ENCODE results near the gene HOXC6.

Gene HOXC6

DNA sequence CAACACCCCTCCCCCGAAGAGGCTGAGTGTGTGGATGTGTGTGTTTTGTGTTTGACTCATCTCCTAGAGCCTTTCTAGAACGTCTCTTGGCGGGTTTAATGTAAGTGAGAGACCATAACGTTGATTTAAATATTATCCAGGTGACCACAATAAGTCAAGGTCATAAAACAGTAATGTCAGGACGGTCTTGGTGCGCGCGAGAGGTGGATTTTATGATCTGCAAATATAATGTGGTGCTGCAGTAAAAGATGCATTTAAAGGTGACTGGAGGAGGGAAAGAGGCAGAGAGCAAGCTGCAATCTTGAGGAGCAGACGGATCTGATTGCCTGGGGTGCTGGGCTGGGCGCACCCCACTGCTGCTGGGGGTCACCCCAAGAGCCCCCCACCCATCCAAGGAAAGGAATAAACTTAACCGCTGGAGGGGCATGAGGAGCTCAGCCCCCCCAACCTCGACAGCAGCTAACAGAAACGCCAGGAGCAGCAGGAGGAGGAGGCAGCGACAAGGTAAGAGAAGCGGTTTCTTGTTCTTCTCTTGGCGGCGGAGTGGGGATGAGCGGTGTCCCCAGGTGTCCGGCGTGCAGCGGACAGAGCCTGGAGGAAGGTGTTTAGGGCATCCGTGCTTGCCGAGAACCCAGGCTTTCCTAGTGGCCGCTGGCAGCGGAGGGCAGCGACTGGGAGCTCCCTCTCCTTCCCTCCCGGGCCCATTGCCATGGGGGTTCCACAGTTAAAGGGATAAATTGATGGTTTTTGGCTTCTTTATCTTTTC, 37.7 kb upstream of the HOXC6 start:
- no peak for DNase-seq (ENCODE audit: low spot score)

DNA sequence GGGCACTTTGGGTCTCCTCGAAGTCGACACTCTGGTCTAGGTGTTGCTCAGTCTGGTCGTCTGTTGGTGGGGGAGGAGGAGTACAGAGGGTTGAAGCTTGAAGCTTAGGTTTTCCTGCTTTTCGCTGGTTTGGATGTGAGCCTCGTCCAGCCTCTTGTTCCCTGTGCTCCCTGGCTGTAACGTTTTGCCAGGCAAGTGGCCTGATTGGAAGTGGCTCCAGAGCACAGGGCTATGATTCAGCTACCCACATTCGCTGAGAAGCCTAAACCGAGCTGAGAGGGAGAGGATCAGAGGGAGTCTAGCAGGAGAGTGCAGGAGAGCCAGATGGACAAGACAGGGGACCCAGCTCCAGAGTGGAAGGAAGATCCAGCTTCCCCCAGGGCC, 37.2 kb upstream of the HOXC6 start:
- DNase-seq (ENCODE audit: low spot score) = no peak

DNA sequence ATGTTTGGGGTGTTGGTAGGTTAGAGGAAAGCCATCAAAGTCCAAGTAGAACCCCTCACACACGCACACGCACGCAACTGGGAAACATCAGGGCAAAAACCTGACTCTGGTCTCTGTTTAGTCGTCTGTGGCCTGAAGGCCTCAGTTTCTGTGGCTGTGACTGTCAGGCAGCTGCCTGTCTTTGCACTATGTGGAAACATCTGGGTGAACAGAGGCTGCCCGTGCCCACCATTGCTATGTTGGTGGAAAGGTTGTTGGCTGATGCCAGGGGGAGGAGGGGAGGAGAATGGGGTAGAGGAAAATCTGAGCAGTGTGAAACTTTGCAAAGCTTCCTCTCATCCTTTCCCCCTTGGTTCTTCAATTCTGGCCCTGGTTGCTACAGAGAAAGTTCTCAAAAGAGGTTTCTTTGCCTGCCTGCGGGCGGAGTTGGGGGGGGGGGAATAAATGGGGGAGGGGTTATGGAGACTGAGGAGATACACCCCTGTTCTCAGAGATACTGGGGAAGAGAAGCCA, 35.8 kb upstream of the HOXC6 start:
- no peak for DNase-seq (ENCODE audit: low spot score)

DNA sequence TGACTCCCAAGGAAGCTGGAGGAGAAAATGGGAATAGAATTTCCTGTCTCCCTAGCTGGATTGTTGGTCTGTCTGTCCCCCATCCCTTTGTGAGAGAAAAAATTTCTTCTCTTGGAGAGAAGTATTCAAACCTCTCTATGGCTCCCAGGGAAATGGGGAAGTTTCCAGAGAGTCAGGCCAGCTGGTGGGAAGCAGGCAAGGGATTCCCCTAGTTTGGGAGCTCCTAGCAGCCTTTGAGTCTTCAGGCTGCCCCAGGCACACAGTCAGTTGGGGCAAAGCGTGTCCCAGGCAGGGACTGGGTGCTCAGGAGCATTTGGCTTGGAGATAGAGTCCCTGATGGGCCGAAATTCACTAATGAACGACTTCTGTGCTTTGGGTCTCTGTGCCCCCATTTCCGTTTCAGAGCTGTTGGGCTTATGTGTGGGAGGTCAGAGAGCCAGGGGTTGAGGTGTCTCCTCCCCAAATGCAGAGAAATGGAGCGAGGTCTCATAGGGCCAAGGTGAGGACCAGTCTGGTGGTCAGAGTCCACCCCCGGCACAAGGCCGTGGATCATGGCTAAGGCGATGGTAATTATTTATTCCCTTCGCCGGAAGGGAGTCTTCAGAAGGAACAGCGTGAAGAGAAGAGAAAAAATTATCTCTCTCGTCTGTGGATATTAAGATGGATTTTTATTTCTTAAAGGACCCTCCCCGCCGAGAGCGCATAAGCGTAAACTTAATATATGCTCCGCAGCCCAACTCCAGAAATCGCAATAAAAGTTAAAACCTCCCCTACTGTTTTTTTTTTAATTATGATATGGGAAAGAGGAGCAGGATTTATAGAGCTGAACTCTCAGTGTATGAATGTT, 34.9 kb upstream of the HOXC6 start:
- no peak for DNase-seq (ENCODE audit: low spot score)

DNA sequence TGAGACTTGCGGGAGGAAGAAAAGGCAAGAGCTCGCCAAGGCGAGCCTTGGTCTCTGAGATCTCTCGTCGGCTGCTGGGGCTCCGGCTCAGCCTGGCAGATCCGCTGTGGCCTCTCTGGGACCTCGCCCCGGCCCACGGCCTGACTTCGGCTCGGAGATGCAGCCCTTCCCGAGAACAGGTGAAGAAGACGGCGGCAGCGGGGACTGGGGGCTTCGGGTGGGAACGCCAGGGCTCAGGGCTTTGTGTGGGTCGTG, 34.3 kb upstream of the HOXC6 start:
- DNase-seq (ENCODE audit: low spot score) = no peak

DNA sequence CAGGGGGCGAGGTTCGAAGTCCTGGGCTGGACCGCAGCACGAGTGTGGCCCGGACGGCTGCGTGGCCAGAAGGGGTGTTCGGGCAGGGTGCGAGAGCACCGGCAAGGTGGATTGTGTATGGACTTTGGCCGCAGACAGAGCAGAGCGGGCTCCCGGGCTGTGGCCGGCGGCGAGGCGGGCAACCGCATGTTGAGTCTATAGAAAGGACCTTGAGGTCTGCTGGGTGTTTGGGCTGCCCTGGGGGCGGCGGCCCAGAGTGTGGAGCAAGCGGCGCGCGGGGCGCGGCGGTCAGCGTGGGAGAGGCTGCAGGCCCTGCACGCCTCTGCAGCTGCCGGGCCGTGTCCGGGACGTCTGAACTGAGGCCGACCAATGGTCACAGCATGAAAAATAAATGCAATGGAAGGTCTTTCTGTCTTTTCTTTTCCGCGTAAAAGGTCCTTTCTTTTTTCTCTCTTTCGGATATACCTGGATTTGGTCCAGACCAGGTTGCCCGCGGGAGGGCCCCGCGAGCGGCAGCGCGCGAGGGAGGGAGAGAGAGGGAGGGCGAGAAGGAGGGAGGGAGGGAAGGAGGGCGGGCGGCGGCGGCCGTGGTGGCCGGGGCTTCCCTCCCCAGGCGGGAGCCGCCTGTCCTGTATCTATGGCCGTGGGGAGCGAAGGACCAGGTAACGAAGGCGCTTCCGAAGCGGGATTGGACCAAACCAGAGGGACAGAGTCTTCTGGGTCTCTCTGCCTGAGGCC, 33.8 kb upstream of the HOXC6 start:
- no peak for DNase-seq (ENCODE audit: low spot score)

DNA sequence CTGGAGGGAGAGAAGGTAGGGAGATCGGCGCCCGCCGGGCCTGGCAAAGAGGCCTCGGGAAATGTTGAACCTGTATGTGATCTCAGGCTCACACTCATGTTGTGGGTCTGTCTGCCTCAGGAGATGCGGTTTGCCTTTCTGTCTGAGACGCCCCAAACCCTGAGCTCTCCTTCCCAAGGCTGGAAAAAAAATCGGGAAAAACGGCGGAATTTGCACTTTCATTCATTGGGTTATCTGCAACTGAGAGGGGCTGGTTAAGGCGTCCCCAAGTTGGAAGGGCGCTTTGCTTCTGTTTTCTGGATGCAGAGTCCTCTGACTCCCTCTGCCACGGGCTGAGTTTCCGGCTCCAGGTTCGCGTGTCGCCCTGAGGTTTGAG, 33.2 kb upstream of the HOXC6 start:
- no peak for DNase-seq (ENCODE audit: low spot score)

DNA sequence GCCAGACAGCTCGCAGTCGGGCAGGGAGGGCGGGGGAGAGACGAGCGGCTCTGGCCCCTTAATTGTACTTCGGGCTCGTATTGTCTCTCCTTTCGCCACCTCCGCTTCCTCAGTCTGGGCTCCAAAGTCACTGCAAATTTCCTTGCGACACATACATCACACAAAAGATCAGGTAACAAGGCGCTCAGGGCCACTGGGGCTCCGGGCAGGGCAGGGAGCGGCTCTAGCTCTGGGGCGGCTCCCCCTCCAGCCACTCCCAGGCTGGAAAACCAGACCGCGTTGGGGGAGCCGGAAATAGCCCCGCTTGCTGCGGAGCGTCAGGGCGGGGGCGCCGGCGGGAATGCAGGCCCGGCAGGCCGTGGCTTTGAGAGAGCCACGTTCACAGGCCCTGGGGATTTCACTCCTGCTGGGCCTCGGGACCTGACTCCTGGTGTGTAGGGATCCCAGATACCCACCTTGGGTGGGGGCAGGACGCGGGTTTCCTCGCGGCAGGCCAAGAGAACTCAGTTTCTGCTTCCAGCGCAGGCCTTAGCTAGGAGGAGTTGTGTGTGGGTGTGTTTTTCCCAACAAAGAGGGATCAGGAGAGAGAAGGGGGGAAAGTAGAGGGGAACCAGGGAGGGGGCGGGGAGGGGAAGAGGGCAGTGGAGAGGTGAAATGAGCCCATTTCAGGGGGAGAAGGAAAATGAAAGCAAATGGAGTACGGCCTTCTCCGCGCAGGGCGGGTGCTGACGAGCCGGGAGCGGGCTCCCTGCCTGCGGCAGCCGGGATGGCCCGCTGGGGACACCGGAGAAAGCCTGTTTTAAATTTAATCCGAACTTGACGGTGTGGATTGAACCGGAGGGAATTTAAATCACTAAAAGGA, 32.6 kb upstream of the HOXC6 start:
- DNase-seq (ENCODE audit: low spot score) = no peak

DNA sequence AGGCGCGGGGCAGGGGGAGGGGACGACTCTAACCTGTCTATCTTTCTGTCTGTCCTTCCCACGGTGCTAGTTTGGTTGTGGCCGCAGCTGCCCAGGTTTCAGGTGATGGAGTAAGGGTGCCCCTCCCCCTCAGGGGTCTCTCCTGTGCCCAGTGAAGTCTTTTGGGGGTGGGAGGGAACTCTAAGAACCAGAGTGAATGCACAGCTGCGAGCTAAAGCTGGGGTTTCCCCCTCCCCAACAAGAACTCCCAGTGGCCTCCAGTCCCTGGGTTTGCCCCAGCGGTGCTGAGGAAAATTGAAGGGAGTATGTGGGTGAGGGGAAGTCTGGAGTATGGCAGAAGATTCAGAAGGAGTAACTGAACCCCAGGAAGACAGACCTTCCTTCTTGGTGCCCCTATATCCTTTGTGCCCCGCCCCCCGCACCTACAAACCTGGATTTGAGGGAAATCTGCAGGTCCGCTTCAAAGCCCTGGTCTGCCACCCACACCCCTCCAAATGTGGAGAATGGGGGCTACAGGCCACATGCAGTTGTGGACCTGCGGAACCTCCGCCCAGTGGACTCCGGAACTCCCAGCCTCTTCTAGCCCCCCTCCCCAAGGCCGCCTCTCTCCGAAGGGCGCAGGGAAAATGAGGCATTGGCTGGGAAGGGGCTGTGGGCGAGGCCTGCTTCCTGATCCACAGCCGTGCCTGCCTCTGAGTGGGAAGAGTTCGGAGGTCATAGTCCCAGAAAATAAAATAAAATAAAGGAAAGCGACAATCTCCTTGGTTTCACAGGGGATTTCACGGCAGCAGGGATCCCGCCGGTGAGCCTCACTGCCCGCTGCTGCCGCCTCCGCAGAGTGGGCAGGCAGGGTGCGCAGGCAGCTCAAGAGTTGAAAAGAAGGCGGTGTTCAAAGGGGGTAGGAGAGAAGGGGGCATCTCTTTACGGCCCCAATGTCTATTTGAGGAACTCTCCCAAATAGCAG, 31.7 kb upstream of the HOXC6 start:
- no peak for DNase-seq (ENCODE audit: low spot score)

DNA sequence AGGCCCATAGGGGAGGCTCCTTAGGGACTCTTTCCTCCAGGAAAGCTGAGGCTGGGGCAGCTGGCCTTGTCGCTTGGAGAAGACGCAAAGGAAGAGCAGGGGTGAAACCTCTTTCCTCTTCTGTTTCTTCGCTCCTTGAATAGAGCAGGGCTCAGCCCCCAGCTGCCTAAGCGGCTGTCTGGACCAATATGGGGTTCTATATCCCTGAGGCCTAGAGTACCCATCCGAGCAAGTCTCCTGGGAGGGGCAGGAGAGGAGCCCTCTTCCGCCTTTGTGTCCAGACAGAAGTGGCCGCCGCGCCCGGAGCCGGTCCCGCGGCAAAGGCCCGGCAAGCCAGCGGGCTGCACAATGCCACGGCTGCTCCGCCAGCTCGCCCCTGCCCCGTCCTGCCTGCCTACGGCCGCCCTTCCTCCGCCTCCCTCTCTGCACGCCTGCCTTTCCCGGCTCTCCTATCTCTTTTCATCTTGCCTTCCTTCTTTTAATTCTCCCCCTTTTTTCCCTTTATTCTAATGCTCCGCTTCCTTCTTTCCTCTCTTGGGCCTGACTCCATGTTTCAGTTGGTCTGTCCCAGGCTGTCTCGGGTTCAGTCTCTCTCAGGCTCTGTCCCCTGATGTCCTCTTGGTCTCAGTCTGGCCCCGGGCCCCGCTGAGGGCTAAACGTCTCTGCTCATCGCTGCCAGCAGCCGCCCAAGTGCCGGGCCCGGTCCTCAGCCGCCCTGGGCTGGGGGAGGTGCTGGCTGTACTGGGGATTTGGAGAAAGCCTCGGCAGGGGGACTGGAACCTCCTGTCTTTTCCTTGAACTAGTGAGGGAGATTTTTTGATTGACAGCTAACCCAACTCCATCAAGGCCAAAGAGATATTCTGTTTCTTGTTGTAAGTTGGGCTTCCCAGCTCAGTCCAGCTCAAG, 30.8 kb upstream of the HOXC6 start:
- no peak for DNase-seq (ENCODE audit: low spot score)

DNA sequence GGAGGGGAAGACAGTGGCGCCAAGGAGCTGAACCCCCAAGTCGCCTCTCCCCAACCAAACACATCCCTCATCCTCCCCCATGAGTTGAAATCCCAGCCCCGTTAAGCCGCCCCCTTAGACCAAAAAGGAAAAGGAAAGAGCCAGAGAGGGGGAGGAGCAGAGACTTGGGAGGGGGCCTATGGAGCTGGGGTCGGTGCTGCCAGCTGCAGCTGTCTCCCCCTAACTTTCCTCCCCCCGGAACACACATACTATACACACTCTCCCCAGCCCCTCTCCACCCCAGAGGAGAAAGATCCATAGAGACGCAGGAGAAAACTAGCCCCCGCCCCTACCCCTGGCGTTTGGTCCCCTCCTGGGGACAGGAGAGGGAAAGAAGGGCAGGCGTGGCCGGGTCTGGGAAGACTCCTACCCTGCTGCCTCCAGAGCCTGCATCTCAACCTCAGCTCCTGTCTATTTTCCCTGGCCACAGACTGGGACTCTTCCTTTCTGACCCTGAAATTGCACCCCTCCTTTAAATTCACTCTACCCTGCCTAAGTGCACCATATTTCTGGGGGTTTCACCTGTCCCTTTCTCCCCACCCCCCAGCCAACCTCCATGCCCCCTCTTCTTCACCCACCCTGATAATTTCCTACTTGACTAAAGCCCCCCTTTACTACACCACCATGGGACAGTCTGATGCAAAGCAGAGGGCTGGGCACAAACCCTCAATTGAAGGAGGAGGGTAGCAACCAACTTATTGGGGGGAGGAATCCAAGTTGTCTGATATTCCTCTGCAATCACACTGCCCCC, 29.9 kb upstream of the HOXC6 start:
- no peak for DNase-seq (ENCODE audit: low spot score)

DNA sequence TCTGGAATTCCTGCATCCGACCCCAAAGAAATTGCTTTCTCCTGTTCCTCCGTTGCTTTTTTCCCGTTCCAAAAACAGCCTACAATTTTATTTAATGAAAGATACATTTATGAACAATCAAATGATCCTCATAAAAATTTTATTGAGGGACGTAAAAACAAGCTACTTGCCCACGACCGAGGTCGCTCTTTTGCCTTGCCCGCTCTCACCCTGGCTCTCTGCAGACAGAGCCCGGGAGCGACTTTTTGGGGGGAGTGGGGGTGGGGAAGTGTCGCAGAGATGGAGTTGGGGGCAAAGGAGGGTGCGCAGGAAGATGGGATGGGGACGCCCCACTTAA, 29.4 kb upstream of the HOXC6 start:
- no peak for DNase-seq (ENCODE audit: low spot score)

DNA sequence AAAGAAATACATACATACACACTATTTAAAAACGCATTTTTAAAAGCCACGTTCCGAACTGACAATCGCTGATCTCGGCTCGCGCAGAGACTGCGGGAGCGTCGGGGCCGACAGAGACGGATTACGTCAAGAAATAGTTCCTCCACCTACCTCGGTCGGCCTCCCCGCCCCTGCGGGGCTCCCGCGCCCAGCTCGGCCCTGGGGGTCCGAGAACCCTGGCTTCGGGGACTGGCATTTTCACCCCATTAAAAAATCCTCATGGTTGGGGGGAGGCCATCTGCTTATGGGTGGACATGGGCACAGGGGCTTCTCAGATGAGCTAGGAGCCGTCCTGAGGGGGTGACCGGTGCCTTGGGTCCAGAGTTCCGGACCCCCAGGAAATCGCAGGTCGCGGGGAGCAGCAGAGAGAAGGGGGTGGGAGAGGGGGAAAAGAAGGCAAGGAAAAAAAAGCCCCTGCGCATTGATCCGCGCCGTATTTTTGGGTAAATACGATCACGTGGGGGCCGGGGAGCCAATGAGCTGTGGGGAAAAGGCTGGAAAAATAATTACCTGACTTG, 28.6 kb upstream of the HOXC6 start:
- no peak for DNase-seq (ENCODE audit: low spot score)

DNA sequence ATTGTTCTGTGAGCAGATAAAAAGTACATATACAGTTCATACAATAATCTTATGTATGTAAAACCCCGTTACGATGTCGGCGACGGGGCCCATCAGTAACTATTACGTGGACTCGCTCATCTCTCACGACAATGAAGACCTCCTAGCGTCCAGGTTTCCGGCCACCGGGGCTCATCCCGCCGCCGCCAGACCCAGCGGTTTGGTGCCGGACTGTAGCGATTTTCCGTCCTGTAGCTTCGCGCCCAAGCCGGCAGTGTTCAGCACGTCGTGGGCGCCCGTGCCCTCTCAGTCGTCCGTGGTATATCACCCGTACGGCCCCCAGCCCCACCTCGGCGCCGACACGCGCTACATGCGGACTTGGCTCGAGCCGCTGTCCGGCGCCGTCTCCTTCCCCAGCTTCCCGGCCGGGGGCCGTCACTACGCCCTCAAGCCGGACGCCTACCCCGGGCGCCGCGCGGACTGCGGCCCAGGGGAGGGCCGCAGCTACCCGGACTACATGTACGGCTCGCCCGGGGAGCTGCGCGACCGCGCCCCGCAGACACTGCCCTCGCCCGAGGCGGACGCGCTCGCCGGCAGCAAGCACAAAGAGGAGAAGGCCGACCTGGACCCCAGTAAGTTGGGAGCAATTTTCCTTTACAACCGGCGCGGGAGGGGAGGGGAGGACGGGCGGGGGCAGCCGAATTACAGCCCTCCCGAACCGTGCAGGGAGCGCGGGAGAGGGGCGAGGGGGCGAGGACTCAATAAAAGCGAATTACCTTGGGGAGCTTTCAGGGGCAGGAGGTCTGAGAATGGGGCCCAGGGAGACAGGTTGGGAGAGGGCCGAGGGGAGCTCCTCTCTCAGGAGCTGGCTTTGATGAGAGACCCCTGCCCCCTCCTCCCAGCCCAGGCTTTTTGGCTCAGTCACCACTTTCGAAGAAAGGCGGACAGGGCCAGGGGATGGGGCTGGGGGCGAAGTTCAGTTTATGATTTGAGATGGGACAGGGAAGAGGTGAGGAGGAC, 27.8 kb upstream of the HOXC6 start, which contains the start of gene HOXC9:
TSS of gene HOXC9 (plus strand) at position 46 of the 999 bp plus-strand sequence. CDS start at position 74, 28 bp downstream.
- no peak for DNase-seq (ENCODE audit: low spot score)

DNA sequence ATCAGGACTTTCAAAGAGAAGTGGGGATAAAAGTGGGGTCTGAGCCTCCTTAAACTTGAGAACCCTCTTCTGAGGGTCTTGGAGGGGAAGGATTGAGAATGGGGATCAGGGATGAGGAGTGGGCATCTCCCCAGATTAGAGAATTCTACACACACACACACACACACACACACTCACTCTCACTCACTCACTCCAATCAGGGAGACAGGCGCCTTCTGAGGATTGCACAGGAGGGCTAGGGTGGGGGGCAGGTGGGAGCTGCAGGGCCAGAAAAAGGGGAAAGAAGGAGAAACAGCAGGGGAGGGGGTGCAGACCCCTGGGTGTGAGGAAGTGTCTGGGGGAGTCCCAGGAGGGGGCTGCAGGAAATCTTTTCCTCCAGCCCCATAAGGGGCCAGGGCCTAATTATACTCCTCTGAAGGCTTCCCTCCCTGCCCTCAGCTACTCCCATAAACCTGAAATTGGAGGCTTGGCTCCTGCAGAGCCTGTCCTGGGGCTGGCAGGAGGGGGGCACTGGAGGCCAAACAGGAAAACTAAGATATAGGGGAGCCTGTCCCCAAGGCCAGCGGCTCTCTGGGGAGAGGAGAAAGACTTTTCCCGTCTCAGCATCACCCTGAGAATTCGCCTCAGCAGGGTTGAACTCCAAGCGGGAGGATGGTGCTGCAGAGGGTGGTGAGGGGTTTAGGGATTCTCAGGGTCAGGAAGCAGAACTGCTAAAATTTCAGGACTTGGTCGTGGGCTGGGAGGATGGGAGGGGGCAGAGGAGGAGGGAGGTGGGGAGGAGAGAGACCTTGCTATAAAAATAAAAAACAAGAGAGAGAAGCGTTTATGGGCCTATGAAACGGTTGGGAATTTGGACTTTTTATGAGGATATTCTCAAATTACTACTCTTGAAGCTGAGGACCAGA, 26.7 kb upstream of the HOXC6 start:
- no peak for DNase-seq (ENCODE audit: low spot score)

DNA sequence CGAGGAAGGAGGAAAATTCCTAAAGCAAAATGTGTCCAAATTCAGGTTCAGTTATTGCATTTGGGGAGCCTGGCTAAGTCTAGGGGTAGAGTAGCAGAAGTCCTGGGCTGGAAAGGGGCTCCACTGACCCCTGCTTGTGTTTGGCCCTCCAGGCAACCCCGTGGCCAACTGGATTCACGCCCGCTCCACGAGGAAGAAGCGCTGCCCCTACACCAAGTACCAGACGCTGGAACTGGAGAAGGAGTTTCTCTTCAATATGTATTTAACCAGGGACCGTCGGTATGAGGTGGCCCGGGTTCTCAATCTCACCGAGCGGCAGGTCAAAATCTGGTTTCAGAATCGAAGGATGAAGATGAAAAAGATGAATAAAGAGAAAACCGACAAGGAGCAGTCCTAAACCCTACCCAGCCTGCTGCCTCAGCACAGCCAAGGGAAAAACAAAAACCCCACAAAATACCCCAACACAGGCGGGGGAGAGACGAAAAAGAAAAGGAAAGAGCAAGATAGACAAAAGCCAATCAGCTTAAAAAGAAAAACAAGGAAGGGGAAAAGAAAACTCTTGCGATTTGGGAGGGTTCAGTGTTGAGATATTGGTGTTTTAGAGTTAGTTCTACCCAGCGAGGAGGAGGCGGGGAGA, 25.8 kb upstream of the HOXC6 start:
- DNase-seq (ENCODE audit: low spot score) = no peak
